T-cell (primary cell): Measurements from ENCODE around the gene PAQR6. TPM values are rescaled to one million over a fixed set of nuclear protein-coding genes. Genes with fewer than 3 reads are reported as not detected.

Experiments used
- ATAC-seq, 4 experiments: fragments of 200-7000 bp in 3 of 4; fragments of 150-1000 bp in 1 of 4; cut with Tn5 transposase; replicated peaks in 1 of 4; 1 replicate in 3 of 4; 2 replicates in 1 of 4; pipeline ENCODE4 v1.10.0; 2021; ENCODE audit warnings: moderate library complexity in 3 of 4, mild to moderate bottlenecking in 2 of 4, moderate number of reproducible peaks in 1 of 4
- CTCF ChIA-PET, 2 donors: fragments of 300-600 bp; sonication (Branson Sonifier 250); formaldehyde crosslinking; loops; one replicate each; lab custom pipeline; 2022; ENCODE audit warnings: antibody characterized with exemption in 2 of 2; lab: Charles Lee
- POLR2A ChIA-PET, 2 donors: fragments of 300-600 bp; sonication (Branson Sonifier 250); formaldehyde crosslinking; loops; one replicate each; lab custom pipeline; 2022; ENCODE audit warnings: antibody characterized with exemption in 2 of 2; lab: Charles Lee
- DNase-seq, 35 experiments: peaks; one replicate each; pipeline versions ENCODE4 v3.0.0 to v3.0.0-alpha.2; 2013 to 2023
- H3K27ac ChIP-seq: one replicate; pipeline ENCODE4 v1.5.1; 2013; ENCODE audit warnings: low read length
- H3K27me3 ChIP-seq, 2 experiments: replicated peaks in 1 of 2; 1 replicate in 1 of 2; 2 replicates in 1 of 2; pipeline versions ENCODE4 v1.6.1 to v1.7.0; 2013; ENCODE audit warnings: low read length in 1 of 2, mixed read lengths in 1 of 2; ENCODE audit not compliant: control insufficient read depth in 2 of 2, insufficient read depth in 2 of 2; ENCODE audit errors: extremely low read depth in 1 of 2
- H3K36me3 ChIP-seq, 2 donors: 1 replicate in 1 of 2; 2 replicates in 1 of 2; pipeline versions ENCODE4 v1.6.1 to v1.7.0; 2013; ENCODE audit warnings: low read length in 1 of 2; ENCODE audit not compliant: control insufficient read depth in 2 of 2, insufficient read depth in 1 of 2; ENCODE audit errors: extremely low read depth in 1 of 2
- H3K4me1 ChIP-seq, 2 experiments: 1 replicate in 1 of 2; 2 replicates in 1 of 2; pipeline versions ENCODE4 v1.6.1 to v1.7.0; 2013; ENCODE audit warnings: low read length in 2 of 2, mixed read lengths in 1 of 2; ENCODE audit not compliant: insufficient read depth in 2 of 2, control insufficient read depth in 1 of 2; ENCODE audit errors: extremely low read depth in 1 of 2
- H3K4me3 ChIP-seq, 2 donors: 1 replicate in 1 of 2; 2 replicates in 1 of 2; pipeline versions ENCODE4 v1.5.1 to v1.7.0; 2013; ENCODE audit warnings: mild to moderate bottlenecking in 2 of 2, low read length in 1 of 2, moderate library complexity in 1 of 2; ENCODE audit not compliant: control insufficient read depth in 1 of 2; ENCODE audit errors: extremely low read depth in 1 of 2
- H3K9me3 ChIP-seq: 2 replicates; pipeline ENCODE4 v1.7.0; 2013
- H3K27ac Mint-ChIP-seq, 2 donors: one replicate each; pipeline ENCODE4 v1.8.0; 2020 to 2021; ENCODE audit warnings: mild to moderate bottlenecking in 2 of 2, mixed read lengths in 2 of 2
- H3K27me3 Mint-ChIP-seq, 2 donors: one replicate each; pipeline ENCODE4 v1.8.0; 2021 to 2022; ENCODE audit warnings: mixed read lengths in 2 of 2
- H3K36me3 Mint-ChIP-seq: one replicate; pipeline ENCODE4 v1.8.0; 2021; ENCODE audit warnings: mixed read lengths
- H3K4me1 Mint-ChIP-seq, 3 donors: one replicate each; pipeline ENCODE4 v1.8.0; 2020 to 2022; ENCODE audit warnings: mixed read lengths in 3 of 3, mild to moderate bottlenecking in 1 of 3
- H3K4me3 Mint-ChIP-seq, 3 donors: one replicate each; pipeline ENCODE4 v1.8.0; 2020 to 2022; ENCODE audit warnings: mild to moderate bottlenecking in 3 of 3, mixed read lengths in 3 of 3, moderate library complexity in 3 of 3
- H3K9me3 Mint-ChIP-seq, 3 donors: one replicate each; pipeline ENCODE4 v1.8.0; 2020 to 2022; ENCODE audit warnings: mixed read lengths in 3 of 3
- WGBS: methylation state at CpG from one replicate; pipeline ENCODE4 v1.1.5; 2013; ENCODE audit warnings: missing lambda C conversion rate; ENCODE audit not compliant: insufficient coverage; 5-methylcytosine and 5-hydroxymethylcytosine counted together
- total RNA-seq, 35 experiments: library from RNA in 6 of 35; stranded (reverse) in 6 of 35; fragments of 120-200 nt in 1 of 35; gene quantifications; one replicate each; pipeline versions ENCODE4 v1.2.1 to v1.2.4 and lab custom pipeline; 2013 to 2026

Gene PAQR6
- total RNA-seq (1 to 10 TPM; 2.5 to 3.1 (median 2.9) TPM), total RNA-seq (lab: John Stamatoyannopoulos, UW) (1.7 to 5.2 (median 3.2) reads per million in 29 experiments)
- total RNA-seq (2013), result 0.63 TPM

- no peak for DNase-seq
- ChIA-PET POLR2A (no interaction called here), CTCF (no interaction called here)
- H3K27me3 ChIP-seq, result peaks cover 0 to 6% of the 10 kb centered on the region in 2 experiments
- H3K4me1 ChIP-seq, result peaks cover 4 to 31% of the 10 kb centered on the region in 2 experiments
- no peak within 1 kb of the TSS for H3K27ac ChIP-seq
- WGBS, result 89% methylated on average over 9 of the region's 16 CpGs
- peak within 1 kb of the TSS in 1 of 3 donors; percentile 6 for H3K4me3 Mint-ChIP-seq
- H3K36me3 Mint-ChIP-seq, result peaks cover 8% of the 10 kb centered on the region
- H3K9me3 ChIP-seq, result no peaks in the 10 kb centered on the region
- H3K4me3 ChIP-seq, result no peak within 1 kb of the TSS
- peaks cover 10 to 27% of the 10 kb centered on the region in 2 donors for H3K36me3 ChIP-seq
- H3K9me3 Mint-ChIP-seq, result no peaks in the 10 kb centered on the region
- peak within 1 kb of the TSS in 1 of 2 donors; percentile 31 for H3K27ac Mint-ChIP-seq
- ATAC-seq, result no peak
- peaks cover 13 to 40% (median 16%) of the 10 kb centered on the region in 3 donors for H3K4me1 Mint-ChIP-seq
- no peaks in the 10 kb centered on the region for H3K27me3 Mint-ChIP-seq
These were observed at the start of gene PAQR6 for GRCh38 chr1:156247460-156248322. Gene PAQR6, minus strand, starts transcription at chr1:156248056. Its CDS starts 1,325 bp downstream, at chr1:156246731.

GRCh38 chr1:156295391-156295947 lies 47.6 kb upstream of the PAQR6 start, which contains the start of gene GLMP:
Gene GLMP, minus strand, starts transcription at chr1:156295679. Its CDS starts 34 bp downstream, at chr1:156295645.
- Histone ChIP-seq H3K36me3 (peaks cover 9 to 22% of the 10 kb centered on the region in 2 donors), H3K9me3 (no peaks in the 10 kb centered on the region), H3K4me3 (peak within 1 kb of the TSS; percentile 70 to 95), H3K27ac (no peak within 1 kb of the TSS), H3K27me3 (no peaks in the 10 kb centered on the region), H3K4me1 (peaks cover 8 to 20% of the 10 kb centered on the region in 2 experiments)
- CTCF ChIA-PET, result interaction anchor here in 1 of 2 donors (0.6 to 1.0 kb wide), 3 partner anchors 12 to 63 kb away, joined by 3 to 4 read pairs (median 3); no protein-coding TSS in a partner anchor
- peak within 1 kb of the TSS; percentile 83 to 88 for H3K27ac Mint-ChIP-seq
- 4% methylated on average over 7 of the region's 17 CpGs for WGBS
- no peaks in the 10 kb centered on the region for H3K9me3 Mint-ChIP-seq
- ATAC-seq (peak; percentile 83 to 96 (median 91)), DNase-seq (peak; percentile 22 to 74 (median 53))
- H3K4me1 Mint-ChIP-seq, result peaks cover 23 to 25% (median 25%) of the 10 kb centered on the region in 3 donors
- POLR2A ChIA-PET, result interaction anchor here in 1 of 2 donors (0.7 kb wide), 1 partner anchor 116 kb away, joined by 4 read pairs; no protein-coding TSS in a partner anchor
- H3K36me3 Mint-ChIP-seq, result no peaks in the 10 kb centered on the region
- peak within 1 kb of the TSS; percentile 87 to 90 (median 88) for H3K4me3 Mint-ChIP-seq
- no peaks in the 10 kb centered on the region for H3K27me3 Mint-ChIP-seq

GRCh38 chr1:156293895-156294294 lies 46.0 kb upstream of the PAQR6 start:
- H3K27ac Mint-ChIP-seq, result peak overlapping the region in 1 of 2 donors; percentile 88
- no peaks in the 10 kb centered on the region for H3K27me3 Mint-ChIP-seq
- peaks cover 6% of the 10 kb centered on the region for H3K36me3 Mint-ChIP-seq
- no peaks in the 10 kb centered on the region for H3K9me3 Mint-ChIP-seq
- H3K27me3 ChIP-seq, result no peaks in the 10 kb centered on the region
- DNase-seq, result no peak
- H3K27ac ChIP-seq, result no peak overlapping the region
- ChIA-PET CTCF (no interaction called here), POLR2A (no interaction called here)
- H3K36me3 ChIP-seq, result peaks cover 9 to 24% of the 10 kb centered on the region in 2 donors
- WGBS, result 100% methylated on average over 4 of the region's 9 CpGs
- peak overlapping the region in 1 of 3 donors; percentile 88 for H3K4me3 Mint-ChIP-seq
- ATAC-seq, result no peak
- H3K4me3 ChIP-seq, result no peak overlapping the region
- no peaks in the 10 kb centered on the region for H3K9me3 ChIP-seq
- H3K4me1 ChIP-seq, result peaks cover 8 to 20% of the 10 kb centered on the region in 2 experiments
- H3K4me1 Mint-ChIP-seq, result peaks cover 23 to 25% (median 25%) of the 10 kb centered on the region in 3 donors

- H3K4me1 ChIP-seq, result peaks cover 8 to 20% of the 10 kb centered on the region in 2 experiments
- DNase-seq, result no peak
- Mint-ChIP-seq H3K4me1 (peaks cover 23 to 25% (median 25%) of the 10 kb centered on the region in 3 donors), H3K27me3 (no peaks in the 10 kb centered on the region), H3K27ac (peak overlapping the region; percentile 22 to 43), H3K9me3 (no peaks in the 10 kb centered on the region), H3K36me3 (peaks cover 6% of the 10 kb centered on the region), H3K4me3 (peak overlapping the region; percentile 28 to 41 (median 34))
- ChIA-PET POLR2A (no interaction called here), CTCF (no interaction called here)
- H3K27me3 ChIP-seq, result no peaks in the 10 kb centered on the region
- H3K9me3 ChIP-seq, result no peaks in the 10 kb centered on the region
- no peak overlapping the region for H3K27ac ChIP-seq
- H3K4me3 ChIP-seq, result no peak overlapping the region
- 96% methylated on average over 5 of the region's 8 CpGs for WGBS
- peaks cover 9 to 27% of the 10 kb centered on the region in 2 donors for H3K36me3 ChIP-seq
- no peak for ATAC-seq
These were observed 45.2 kb upstream of the PAQR6 start for GRCh38 chr1:156293098-156293434.

GRCh38 chr1:156291226-156292061 lies 43.6 kb upstream of the PAQR6 start:
- peak in 2 of 4 experiments; percentile 12 to 28 for ATAC-seq
- no peak overlapping the region for H3K4me3 ChIP-seq
- H3K9me3 ChIP-seq, result no peaks in the 10 kb centered on the region
- peak in 4 of 35 experiments; percentile 6 to 33 (median 14) for DNase-seq
- H3K4me1 ChIP-seq, result peaks cover 8 to 20% of the 10 kb centered on the region in 2 experiments
- Mint-ChIP-seq H3K36me3 (peaks cover 6% of the 10 kb centered on the region), H3K4me3 (peak overlapping the region in 1 of 3 donors; percentile 47), H3K4me1 (peaks cover 23 to 25% (median 25%) of the 10 kb centered on the region in 3 donors), H3K27me3 (no peaks in the 10 kb centered on the region), H3K9me3 (no peaks in the 10 kb centered on the region), H3K27ac (no peak overlapping the region)
- CTCF ChIA-PET, result no interaction called here
- H3K36me3 ChIP-seq, result peaks cover 9 to 27% of the 10 kb centered on the region in 2 donors
- POLR2A ChIA-PET, result interaction anchor here in 1 of 2 donors (0.6 kb wide), 1 partner anchor 9 kb away, joined by 3 read pairs; no protein-coding TSS in a partner anchor
- H3K27ac ChIP-seq, result no peak overlapping the region
- no peaks in the 10 kb centered on the region for H3K27me3 ChIP-seq
- WGBS, result 84% methylated on average over 35 of the region's 37 CpGs
